C4-2B (cell line): ENCODE data around the gene RNF111.

Experiments
- CTCF ChIP-seq: fragments of 450-650 bp; conservative IDR thresholded peaks from 2 replicates; pipeline ENCODE4 v1.5.1; 2017; ENCODE audit warnings: mild to moderate bottlenecking
- ZFX ChIP-seq: fragments of 450-650 bp; IDR thresholded peaks from 2 replicates; pipeline ENCODE4 v1.6.1; 2017

GRCh38 chr15:58994906-58995453, 7.5 kb downstream of the RNF111 start:
- TF ChIP-seq CTCF, result no peak
- no peak for TF ChIP-seq ZFX
